GM19372 (cell line): ENCODE data around the gene MCCC2.
A peak's percentile ranks its signal among the peaks of the same experiment; 100 is the strongest.
"Not testable (repeated sequence)": the region's sequence is repeated elsewhere in the genome, so short reads cannot be mapped to it uniquely, and the experiment has no call there.

Experiments used
- ATAC-seq: cut with Tn5 transposase; IDR thresholded peaks from one replicate; pipeline ENCODE4 v1.9.1; 2021; ENCODE audit warnings: mild to moderate bottlenecking, low read depth, moderate library complexity; ENCODE audit not compliant: unreplicated experiment

The MCCC2 gene

DNA sequence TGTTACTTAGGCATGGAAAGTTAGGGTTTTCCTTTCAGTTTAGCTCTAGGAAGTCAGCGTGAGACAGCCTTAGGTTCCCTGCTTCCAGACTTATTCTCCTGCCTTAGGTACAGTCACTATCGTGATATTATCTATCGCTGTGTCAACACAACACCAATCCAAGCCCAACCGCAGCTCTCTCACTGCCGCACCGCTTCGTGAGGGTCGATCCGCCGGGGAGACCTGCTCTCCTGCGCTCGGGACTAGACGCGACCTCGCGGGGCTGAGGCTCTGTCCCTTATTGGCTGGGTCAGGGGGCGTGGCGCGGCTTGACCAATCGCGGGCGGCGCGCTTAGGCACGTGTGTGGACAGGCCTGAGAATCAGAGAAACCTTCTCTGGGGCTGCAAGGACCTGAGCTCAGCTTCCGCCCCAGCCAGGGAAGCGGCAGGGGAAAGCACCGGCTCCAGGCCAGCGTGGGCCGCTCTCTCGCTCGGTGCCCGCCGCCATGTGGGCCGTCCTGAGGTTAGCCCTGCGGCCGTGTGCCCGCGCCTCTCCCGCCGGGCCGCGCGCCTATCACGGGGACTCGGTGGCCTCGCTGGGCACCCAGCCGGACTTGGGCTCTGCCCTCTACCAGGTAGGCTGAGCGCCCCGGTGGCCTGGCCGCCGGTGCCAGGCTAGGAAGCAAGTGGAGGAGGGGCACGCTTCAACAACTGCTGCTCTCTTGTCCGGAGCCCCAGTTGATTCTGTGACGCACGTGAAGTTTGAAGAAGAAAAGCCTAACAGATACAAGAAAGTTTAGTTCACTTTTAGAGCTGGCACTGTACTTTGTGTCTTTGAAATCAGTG lies at the start of gene MCCC2:
Gene MCCC2, plus strand, starts transcription at position 400 of the 825 bp plus-strand sequence. Its CDS starts 86 bp downstream, at position 486.
- peak; percentile 96 for ATAC-seq

DNA sequence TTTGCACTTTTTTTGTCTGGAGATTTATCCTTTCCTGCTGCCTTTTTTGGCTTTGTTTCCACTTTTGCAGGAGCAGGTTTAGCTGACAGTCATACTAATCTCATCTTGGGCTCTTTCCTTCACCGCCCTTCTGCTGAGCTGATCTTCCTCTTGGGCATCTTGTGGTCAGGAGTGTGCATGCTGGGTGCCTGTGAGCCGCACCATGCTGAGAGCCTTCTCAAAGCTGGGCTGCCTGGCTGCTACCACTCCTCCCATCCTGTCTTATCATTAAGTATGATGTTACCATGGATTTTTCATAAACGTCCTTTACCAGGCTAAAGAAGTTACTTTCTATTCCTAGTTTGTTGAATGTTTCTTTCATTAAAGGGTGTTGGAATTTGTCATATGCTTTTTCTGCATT lies 49.5 kb upstream of the MCCC2 start:
- ATAC-seq: no peak

DNA sequence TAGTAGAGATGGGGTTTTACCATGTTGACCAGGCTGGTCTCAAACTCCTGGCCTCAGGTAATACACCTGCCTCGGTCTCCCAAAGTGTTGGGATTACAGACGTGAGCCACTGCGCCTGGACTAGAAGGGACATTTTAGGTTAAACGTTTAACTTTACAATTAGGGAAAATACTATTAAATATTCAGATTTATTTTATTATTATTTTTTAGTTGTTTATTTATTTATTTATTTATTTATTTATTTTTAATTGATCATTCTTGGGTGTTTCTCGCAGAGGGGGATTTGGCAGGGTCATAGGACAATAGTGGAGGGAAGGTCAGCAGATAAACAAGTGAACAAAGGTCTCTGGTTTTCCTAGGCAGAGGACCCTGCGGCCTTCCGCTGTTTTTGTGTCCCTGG lies 36.3 kb upstream of the MCCC2 start:
- ATAC-seq: not testable (repeated sequence)

DNA sequence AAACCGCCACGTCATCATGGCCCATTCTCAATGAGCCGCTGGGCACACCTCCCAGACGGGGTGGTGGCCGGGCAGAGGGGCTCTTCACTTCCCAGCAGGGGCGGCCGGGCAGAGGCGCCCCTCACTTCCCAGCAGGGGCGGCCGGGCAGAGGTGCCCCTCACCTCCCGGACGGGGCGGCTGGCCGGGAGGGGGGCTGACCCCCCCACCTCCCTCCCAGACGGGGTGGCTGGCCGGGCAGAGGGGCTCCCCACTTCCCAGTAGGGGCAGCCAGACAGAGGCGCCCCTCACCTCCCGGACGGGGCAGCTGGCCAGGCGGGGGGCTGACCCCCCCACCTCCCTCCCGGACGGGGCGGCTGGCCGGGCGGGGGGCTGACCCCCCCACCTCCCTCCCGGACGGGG lies 35.6 kb upstream of the MCCC2 start:
- ATAC-seq: not testable (repeated sequence)

DNA sequence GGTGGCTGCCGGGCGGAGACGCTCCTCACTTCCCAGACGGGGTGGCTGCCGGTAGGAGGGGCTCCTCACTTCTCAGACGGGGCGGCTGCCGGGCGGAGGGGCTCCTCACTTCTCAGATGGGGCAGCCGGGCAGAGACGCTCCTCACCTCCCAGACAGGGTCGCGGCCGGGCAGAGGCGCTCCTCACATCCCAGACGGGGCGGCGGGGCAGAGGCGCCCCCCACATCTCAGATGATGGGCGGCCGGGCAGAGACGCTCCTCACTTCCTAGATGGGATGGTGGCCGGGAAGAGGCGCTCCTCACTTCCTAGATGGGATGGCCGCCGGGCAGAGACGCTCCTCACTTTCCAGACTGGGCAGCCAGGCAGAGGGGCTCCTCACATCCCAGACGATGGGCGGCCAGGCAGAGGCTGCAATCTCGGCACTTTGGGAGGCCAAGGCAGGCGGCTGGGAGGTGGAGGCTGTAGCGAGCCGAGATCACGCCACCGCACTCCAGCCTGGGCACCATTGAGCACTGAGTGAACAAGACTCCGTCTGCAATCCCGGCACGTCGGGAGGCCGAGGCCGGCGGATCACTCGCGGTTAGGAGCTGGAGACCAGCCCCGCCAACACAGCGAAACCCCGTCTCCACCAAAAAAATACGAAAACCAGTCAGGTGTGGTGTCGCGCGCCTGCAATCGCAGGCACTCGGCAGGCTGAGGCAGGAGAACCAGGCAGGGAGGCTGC lies 35.0 kb upstream of the MCCC2 start:
- ATAC-seq: not testable (repeated sequence)

DNA sequence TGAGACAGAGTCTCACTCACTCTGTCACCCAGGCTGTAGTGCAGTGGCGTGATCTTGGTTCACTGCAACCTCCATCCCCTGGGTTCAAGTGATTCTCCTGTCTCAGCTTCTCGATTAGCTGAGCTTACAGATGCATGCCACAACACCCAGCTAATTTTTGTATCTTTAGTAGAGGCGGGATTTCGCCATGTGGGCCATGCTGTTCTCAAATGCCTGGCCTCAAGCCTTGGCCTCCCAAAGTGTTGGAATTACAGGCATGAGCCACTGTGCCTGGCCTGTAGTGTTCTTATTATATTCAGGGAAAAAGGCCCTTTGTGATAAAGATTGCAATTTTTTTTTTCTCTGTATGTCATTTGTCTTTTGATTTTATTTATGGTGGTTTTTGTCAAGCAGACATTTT lies 24.0 kb upstream of the MCCC2 start:
- ATAC-seq: no peak

DNA sequence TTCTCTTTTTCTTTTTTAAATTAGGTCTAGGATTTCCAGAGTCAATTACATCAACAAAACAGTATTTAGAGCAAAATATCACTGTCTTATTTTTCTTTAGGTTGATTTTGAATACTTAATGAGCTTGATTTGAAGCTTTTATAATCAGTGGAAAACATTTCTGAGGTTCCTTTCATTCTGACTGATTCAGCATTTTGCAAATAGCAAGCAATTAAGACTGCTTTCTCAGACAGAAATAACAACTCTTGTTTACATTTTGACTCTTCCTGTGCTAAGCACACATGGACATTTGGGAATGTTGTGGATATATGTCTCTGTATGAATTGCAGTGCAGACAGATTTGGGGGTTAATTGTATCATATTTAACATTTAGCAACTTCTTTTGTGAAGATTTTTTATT lies 22.2 kb upstream of the MCCC2 start:
- ATAC-seq: no peak

DNA sequence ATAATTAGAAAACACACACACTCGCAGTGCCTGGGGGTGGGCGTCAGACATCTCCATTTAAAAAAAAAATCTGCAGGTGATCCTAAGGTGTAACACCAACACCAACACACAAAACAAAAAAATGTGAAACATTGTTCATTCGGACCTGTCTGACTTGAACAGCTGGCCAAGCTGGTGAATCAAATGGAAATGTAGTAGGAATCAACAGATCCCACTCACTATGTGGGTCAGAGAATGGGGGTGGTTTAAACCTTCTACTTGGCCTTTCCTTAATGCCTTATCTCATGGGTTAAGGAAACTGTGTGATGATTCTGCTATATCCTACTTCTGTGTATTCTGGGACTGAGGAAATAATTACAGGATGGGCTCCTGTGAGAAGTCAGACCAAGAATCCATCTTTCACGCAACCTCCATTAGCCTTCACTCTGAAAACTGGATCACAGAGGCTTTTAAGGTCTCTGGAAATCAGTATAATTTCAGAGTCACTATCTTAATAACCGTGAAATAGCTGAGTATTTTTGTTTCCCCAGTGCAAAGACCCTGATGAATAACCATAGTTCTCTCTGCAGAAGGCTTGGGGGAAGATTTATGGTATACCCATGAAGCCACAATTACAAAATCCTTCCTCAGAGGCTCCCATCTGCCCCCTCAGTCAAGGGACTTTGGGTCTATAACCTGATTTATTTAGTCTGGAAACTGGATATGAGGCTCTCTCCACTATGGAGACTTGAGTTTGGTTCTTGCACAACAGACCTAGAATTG lies 17.2 kb upstream of the MCCC2 start:
- no peak for ATAC-seq

DNA sequence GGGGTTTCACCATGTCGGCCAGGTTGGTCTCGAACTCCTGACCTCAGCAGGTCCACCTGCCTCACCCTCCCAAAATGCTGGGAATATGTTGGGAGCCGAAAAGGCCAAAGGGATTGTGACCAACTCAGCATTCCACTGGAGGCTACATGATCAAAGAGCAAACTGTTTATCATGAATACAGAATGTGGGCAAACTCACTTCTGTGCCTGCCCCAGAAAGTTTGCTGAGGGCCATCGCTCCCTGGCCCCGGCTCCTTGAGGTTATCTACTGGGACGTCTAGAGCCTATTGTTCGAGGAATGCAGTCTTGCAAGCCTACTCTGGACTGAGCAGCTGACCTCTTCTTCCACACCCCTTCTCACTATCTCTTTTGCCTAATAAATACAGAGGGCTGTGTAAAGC lies 15.3 kb upstream of the MCCC2 start:
- ATAC-seq: not testable (repeated sequence)

DNA sequence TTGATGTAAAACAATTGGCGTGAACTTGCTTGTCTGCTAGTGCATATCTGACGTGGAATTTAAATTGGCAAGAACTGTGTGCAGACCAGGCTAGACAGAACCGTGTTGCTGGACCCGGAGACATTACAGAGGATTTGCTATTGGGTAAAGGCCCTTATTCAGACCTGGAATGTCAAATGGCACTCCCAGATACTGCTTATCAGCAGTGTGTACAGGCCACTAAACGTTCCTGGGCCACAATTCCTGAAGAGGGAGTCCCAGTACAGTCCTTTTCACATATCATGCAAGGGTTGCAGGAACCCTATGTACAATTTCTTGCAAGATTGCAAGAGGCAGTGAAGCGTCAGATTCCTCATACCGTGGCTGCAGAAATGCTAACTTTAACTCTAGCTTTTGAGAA lies 13.5 kb upstream of the MCCC2 start:
- ATAC-seq: no peak

DNA sequence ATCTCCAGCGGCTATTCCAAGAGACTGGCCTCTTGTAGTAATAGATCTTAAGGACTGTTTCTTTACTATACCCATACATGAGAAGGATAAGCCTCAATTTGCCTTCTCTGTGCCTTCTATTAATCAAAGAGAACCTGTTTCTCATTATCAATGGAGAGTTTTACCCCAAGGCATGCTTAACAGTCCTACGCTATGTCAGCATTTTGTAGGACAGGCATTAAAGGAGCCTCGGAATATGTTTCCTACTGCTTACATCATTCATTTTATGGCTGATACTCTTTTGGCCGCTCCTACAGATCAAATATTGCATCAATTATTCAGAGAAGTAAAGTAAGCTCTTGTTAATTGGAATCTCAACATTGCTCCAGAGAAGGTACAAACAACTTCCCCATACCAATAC lies 11.6 kb upstream of the MCCC2 start:
- ATAC-seq: not testable (repeated sequence)

DNA sequence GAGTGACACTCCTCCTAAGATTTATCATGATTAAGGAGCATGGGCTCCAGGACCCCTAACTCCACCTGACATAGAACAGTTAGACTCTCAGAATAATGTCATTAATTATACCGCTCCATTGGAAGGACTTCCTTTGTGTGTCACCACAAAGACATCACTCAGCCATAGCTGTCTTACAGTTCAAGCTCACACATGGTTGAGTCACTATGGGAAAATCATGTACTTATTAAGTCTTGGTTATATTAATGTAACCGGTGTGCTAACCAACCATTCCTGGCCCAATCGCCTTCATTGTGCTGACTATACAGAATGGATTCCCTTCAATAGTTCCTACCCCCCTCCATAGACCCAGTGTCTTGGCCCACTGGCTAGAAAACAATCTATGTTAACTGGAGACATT lies 10.9 kb upstream of the MCCC2 start:
- no peak for ATAC-seq

DNA sequence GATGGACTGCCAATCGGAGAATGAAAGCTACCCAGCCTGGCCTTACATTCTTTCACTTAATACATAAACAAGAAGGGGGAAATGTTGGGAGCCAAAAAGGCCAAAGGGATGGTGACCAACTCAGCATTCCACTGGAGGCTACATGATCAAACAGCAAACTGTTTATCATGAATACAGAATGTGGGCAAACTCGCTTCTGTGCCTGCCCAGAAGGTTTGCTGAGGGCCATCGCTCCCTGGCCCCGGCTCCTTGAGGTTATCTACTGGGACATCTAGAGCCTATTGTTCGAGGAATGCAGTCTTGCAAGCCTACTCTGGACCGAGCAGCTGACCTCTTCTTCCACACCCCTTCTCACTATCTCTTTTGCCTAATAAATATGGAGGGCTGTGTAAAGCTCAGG lies 9.3 kb upstream of the MCCC2 start:
- ATAC-seq: not testable (repeated sequence)

DNA sequence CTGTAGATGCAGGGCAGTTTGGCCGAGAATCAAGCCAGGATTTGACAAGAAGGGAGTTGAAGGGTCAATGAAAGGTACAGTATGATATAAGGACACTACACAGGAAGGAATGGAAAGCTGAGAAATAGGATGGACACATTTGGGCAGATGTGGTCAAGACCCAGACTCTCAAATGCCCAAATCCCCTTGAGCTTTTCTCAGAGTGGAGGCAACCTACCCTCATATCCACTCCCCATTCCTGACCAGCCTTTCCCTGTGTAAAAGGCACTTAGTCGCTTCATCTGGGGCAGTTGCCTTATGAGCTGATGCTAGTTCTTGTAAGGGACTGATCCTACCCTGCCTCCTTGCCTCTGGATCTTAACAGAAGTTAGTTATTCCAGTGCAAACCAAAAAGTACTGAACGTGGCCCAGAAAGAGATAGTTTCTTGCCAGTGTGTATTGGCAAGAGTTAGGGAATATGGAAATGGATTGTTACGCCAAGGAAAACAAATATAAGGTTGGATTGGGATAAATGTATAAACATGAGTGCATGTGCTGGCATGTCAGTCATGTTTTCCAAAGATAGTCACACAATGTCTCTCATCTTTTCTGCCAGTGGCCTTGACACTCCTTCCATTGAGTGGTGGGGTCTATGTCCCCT lies 4.1 kb upstream of the MCCC2 start:
- ATAC-seq: no peak

DNA sequence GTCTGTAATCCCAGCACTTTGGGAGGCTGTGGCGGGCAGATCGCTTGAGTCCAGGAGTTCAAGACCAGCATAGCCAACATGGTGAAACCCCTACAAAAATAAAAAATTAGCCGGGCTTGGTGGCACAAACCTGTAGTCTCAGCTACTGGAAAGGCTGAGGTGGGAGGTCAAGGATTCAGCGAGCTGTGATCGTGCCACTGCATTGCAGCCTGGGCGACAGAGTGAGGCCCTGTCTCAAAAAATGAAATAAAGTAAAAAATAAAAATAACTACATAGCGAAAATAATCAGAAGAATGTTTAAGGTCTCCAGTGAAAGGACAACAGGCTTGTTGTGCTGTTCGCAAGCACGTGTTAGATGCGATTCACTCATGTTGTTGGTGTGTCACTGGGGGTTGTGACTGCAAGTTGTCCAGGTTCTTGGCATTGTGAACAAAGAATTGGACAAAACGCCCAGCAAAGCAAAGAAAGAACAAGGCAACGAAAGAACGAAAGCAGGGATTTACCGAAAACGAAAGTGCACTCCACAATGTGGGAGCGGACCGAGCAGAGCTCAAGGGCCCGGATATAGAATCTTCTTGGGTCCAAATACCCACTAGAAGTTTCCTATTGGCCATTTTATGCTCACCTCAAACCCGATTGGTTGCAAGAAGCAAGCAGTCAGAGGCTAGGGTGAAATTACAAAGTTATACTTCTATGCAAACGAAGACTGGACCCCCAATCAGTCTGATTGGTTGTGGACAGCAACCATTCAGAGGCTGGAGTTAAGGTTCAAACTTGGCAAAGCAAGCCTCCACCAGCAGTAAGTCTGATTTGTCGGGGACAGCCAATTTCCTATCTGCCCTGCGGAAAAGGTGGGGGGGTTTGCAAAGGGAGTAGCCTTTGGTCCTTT lies 844 bp upstream of the MCCC2 start:
- ATAC-seq: no peak

DNA sequence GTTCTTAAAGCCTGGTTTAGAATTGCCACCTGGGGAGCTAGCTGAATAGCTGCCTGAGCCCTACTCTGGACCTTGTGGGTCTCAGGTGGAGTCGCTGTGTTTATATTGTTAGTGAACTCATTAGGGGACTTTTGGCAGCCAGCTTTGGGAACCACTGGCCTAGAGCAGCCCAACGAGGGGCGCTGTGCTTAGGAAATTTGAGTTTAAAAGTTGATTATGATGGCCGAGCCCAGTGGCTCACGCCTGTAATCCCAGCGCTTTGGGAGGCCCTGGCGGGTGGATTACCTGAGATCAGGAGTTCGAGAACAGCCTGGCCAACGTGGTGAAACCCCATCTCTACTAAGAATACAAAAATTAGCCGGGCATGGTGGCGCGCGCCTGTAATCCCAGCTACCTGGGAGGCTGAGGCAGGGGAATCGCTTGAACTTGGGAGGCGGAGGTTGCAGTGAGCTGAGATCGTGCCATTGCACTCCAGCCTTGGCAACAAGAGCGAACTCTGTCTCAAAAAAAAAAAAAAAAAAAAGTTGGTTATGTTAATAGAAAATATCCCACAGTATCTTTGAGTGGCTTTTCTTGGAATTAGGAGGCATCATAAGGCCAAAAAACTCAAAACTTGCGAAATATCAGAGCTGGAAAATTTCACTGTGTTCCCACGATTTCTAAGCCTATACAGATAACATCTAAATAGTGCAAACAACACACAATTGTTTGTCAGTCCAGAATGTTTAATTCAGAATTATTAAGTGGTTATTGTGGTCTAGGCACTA lies 809 bp downstream of the MCCC2 start:
- ATAC-seq: peak; percentile 2

DNA sequence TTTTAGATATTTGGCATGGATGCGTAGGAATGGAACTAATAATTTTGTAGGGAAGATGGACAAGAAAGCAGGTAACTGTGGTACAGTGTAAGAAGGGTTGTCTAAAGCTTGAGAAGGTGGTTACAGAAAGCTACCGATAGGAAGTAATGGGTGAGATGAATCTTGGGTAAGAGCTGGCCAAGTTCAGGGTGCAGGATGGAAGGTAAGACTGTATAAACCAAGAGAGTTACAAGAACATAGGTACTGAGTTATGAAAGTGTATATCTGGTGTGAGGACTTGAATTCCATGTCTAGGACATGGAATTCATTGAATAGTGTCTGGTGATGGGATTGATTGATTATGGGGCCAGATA lies 1.4 kb downstream of the MCCC2 start:
- no peak for ATAC-seq

DNA sequence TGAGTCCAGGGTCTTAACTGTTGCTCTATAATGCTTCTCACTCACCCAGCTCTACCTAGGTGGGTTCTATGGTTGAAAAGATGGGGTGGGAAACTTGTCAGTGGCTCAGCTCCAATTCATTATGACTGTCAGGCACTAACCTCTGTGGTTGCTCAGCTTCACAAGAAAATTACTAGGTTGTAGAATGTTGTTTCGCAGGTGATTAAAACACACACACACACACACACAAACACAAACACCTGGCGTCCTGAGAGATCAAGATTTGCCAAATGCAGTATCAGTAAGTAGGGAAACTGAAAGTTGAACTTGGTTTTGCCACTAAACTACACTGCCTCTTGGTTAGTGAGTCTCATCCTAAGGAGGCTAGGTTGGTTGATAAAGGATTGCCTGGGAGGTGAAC lies 2.8 kb downstream of the MCCC2 start:
- ATAC-seq: no peak

DNA sequence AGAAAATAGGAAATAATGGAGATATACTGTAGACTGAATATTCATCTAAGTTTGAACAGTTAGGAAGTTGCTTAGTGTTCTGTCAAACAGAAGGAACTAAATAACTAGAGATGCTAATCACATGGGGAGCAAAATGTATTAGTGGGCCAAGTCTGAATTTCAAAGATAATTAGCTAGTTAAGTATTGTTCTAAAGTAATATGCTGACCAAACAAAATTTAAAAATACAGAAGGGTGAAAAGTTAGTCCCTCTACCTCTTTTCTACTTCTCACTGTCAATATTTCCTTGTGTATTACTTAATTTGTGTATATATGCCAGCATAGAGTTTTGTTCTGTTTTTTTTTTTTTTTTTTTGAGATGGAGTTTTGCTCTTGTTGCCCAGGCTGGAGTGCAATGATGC lies 4.0 kb downstream of the MCCC2 start:
- no peak for ATAC-seq
